Measurements from ENCODE around the gene MAST4.

Gene MAST4

GRCh38 chr5:67020096-67020615, 424.0 kb downstream of the MAST4 start:
- no peak for DNase-seq (ENCODE audit: low read depth)

GRCh38 chr5:67021031-67021430, 424.8 kb downstream of the MAST4 start:
- no peak for DNase-seq (ENCODE audit: low read depth)

GRCh38 chr5:67021521-67021920, 425.3 kb downstream of the MAST4 start:
- no peak for DNase-seq (ENCODE audit: low read depth)

- DNase-seq (ENCODE audit: low read depth) = no peak
Observed at GRCh38 chr5:67021962-67022361, 425.8 kb downstream of the MAST4 start.

- DNase-seq (ENCODE audit: low read depth) = no peak
Observed at GRCh38 chr5:67025457-67025856, 429.3 kb downstream of the MAST4 start.

- DNase-seq (ENCODE audit: low read depth) = no peak
Observed at GRCh38 chr5:67026278-67026677, 430.1 kb downstream of the MAST4 start.

- no peak for DNase-seq (ENCODE audit: low read depth)
Observed at GRCh38 chr5:67027171-67027570, 431.0 kb downstream of the MAST4 start.

GRCh38 chr5:67028371-67028770, 432.2 kb downstream of the MAST4 start:
- no peak for DNase-seq (ENCODE audit: low read depth)

- no peak for DNase-seq (ENCODE audit: low read depth)
Observed at GRCh38 chr5:67028941-67029340, 432.7 kb downstream of the MAST4 start.

GRCh38 chr5:67029481-67029880, 433.3 kb downstream of the MAST4 start:
- DNase-seq (ENCODE audit: low read depth) = no peak

GRCh38 chr5:67030289-67031056, 434.3 kb downstream of the MAST4 start:
- DNase-seq (ENCODE audit: low read depth) = no peak

GRCh38 chr5:67031057-67031443, 434.9 kb downstream of the MAST4 start:
- DNase-seq (ENCODE audit: low read depth) = no peak

- DNase-seq (ENCODE audit: low read depth) = no peak
Observed at GRCh38 chr5:67031692-67032091, 435.5 kb downstream of the MAST4 start.

GRCh38 chr5:67032921-67033664, 436.9 kb downstream of the MAST4 start:
- DNase-seq (ENCODE audit: low read depth) = no peak

GRCh38 chr5:67033880-67034651, 437.9 kb downstream of the MAST4 start:
- DNase-seq (ENCODE audit: low read depth) = no peak

- DNase-seq (ENCODE audit: low read depth) = no peak
Observed at GRCh38 chr5:67035098-67035740, 439.0 kb downstream of the MAST4 start.

GRCh38 chr5:67037171-67037570, 441.0 kb downstream of the MAST4 start:
- no peak for DNase-seq (ENCODE audit: low read depth)

GRCh38 chr5:67038817-67039603, 442.8 kb downstream of the MAST4 start:
- DNase-seq (ENCODE audit: low read depth) = no peak

GRCh38 chr5:67042176-67043003, 446.2 kb downstream of the MAST4 start:
- DNase-seq (ENCODE audit: low read depth) = no peak

- DNase-seq (ENCODE audit: low read depth) = no peak
Observed at GRCh38 chr5:67043796-67044511, 447.8 kb downstream of the MAST4 start.
